ENCODE measurements around the gene PCYOX1L. TPM values are rescaled to one million over a fixed set of nuclear protein-coding genes. Genes with fewer than 3 reads are reported as not detected.
A peak's percentile ranks its signal among the peaks of the same experiment; 100 is the strongest.
"Not testable (repeated sequence)": the region's sequence is repeated elsewhere in the genome, so short reads cannot be mapped to it uniquely, and the experiment has no call there.

PCYOX1L gene
- total RNA-seq, 4 donors from 2014 or later, result 2.1 to 4.6 (median 3.1) TPM

- peak overlapping the region; percentile 58 to 91 (median 78) for H3K27ac ChIP-seq
- intact Hi-C loops (cut with DNase I), result no loop called here
- WGBS, 2 donors, result 69 to 71% methylated on average over 10 to 11 of the region's 11 CpGs
- no peak for DNase-seq
- no peak overlapping the region for H3K4me3 ChIP-seq
- peaks cover 0 to 38% (median 11%) of the 10 kb centered on the region in 3 donors for H3K4me1 ChIP-seq
- H3K9me3 ChIP-seq, result no peaks in the 10 kb centered on the region
- no peaks in the 10 kb centered on the region for H3K27me3 ChIP-seq
- TF ChIP-seq CTCF (IDR thresholded peaks at IDR 0.05), result no peak
- TF ChIP-seq POLR2A (IDR thresholded peaks at IDR 0.05), result no peak
- H3K36me3 ChIP-seq, result no peaks in the 10 kb centered on the region
Measured at GRCh38 chr5:149389552-149390495, 32.0 kb downstream of the PCYOX1L start.

GRCh38 chr5:149391076-149391475, 33.2 kb downstream of the PCYOX1L start:
- H3K27me3 ChIP-seq; H3K9me3 ChIP-seq; H3K36me3 ChIP-seq; intact Hi-C loops (cut with DNase I); DNase-seq; H3K4me3 ChIP-seq: not testable (repeated sequence)
- H3K27ac ChIP-seq, result peak overlapping the region; percentile 18 to 83 (median 64)
- peaks cover 0 to 30% (median 3%) of the 10 kb centered on the region in 3 donors for H3K4me1 ChIP-seq
- WGBS, 2 donors, result 83% methylated on average over 3 of the region's 6 CpGs; no CpG with 5 or more reads in 1 of the 2 donors

GRCh38 chr5:149391524-149391923, 33.7 kb downstream of the PCYOX1L start:
- peak overlapping the region in 3 of 4 donors; percentile 55 to 83 (median 72) for H3K27ac ChIP-seq
- intact Hi-C loops (cut with DNase I), result no loop called here
- no peaks in the 10 kb centered on the region for H3K27me3 ChIP-seq
- no peak for DNase-seq
- H3K4me3 ChIP-seq, result no peak overlapping the region
- TF ChIP-seq POLR2A (IDR thresholded peaks at IDR 0.05) (no peak), CTCF (IDR thresholded peaks at IDR 0.05) (no peak)
- H3K4me1 ChIP-seq, result peaks cover 0 to 26% (median 3%) of the 10 kb centered on the region in 3 donors
- WGBS, 2 donors, result 77 to 100% methylated on average over 2 to 6 of the region's 6 CpGs
- H3K36me3 ChIP-seq, result no peaks in the 10 kb centered on the region
- no peaks in the 10 kb centered on the region for H3K9me3 ChIP-seq

GRCh38 chr5:149392718-149393117, 34.9 kb downstream of the PCYOX1L start:
- H3K4me1 ChIP-seq, result peaks cover 0 to 17% (median 0%) of the 10 kb centered on the region in 3 donors
- H3K27ac ChIP-seq, result no peak overlapping the region
- no peak overlapping the region for H3K4me3 ChIP-seq
- WGBS, 2 donors, result 58 to 63% methylated on average over 7 to 17 of the region's 19 CpGs
- intact Hi-C loops (cut with DNase I), result no loop called here
- H3K36me3 ChIP-seq, result no peaks in the 10 kb centered on the region
- DNase-seq, result no peak
- TF ChIP-seq CTCF (IDR thresholded peaks at IDR 0.05) (no peak), POLR2A (IDR thresholded peaks at IDR 0.05) (no peak)
- H3K9me3 ChIP-seq, result no peaks in the 10 kb centered on the region
- H3K27me3 ChIP-seq, result no peaks in the 10 kb centered on the region

- H3K9me3 ChIP-seq; H3K27ac ChIP-seq; DNase-seq; H3K4me1 ChIP-seq; H3K36me3 ChIP-seq; H3K4me3 ChIP-seq; H3K27me3 ChIP-seq; intact Hi-C loops (cut with DNase I): not testable (repeated sequence)
Measured at GRCh38 chr5:149394996-149395395, 37.1 kb downstream of the PCYOX1L start.

- DNase-seq, result no peak
- H3K27me3 ChIP-seq, result no peaks in the 10 kb centered on the region
- H3K27ac ChIP-seq, result peak overlapping the region in 1 of 4 donors; percentile 63
- H3K36me3 ChIP-seq, result no peaks in the 10 kb centered on the region
- WGBS, 2 donors, result 71 to 77% methylated on average over 5 to 6 of the region's 6 CpGs
- no peak for TF ChIP-seq CTCF (IDR thresholded peaks at IDR 0.05)
- TF ChIP-seq POLR2A (IDR thresholded peaks at IDR 0.05), result no peak
- peaks cover 0 to 13% (median 5%) of the 10 kb centered on the region in 3 donors for H3K4me1 ChIP-seq
- no peak overlapping the region for H3K4me3 ChIP-seq
- H3K9me3 ChIP-seq, result no peaks in the 10 kb centered on the region
- intact Hi-C loops (cut with DNase I), result no loop called here
Measured at GRCh38 chr5:149397530-149397929, 39.7 kb downstream of the PCYOX1L start.

GRCh38 chr5:149398747-149399266, 41.0 kb downstream of the PCYOX1L start:
- H3K27ac ChIP-seq; H3K36me3 ChIP-seq; H3K9me3 ChIP-seq; H3K27me3 ChIP-seq; DNase-seq; intact Hi-C loops (cut with DNase I); H3K4me3 ChIP-seq: not testable (repeated sequence)
- WGBS, 2 donors, result 79 to 91% methylated on average over 6 to 7 of the region's 7 CpGs
- H3K4me1 ChIP-seq, result peaks cover 0 to 15% (median 5%) of the 10 kb centered on the region in 3 donors

Data from esophagus squamous epithelium (tissue), 5 donors.